Thyroid gland (tissue), 4 donors: ENCODE data around the gene LIMK2.
"Not testable (repeated sequence)": the region's sequence is repeated elsewhere in the genome, so short reads cannot be mapped to it uniquely, and the experiment has no call there.

ENCODE experiments used
- POLR2A ChIP-seq, 2 donors: fragments of 450-650 bp; IDR thresholded peaks; one replicate each; pipeline ENCODE4 v1.6.1; 2017; ENCODE audit warnings: antibody characterized with exemption in 2 of 2, mild to moderate bottlenecking in 2 of 2, moderate library complexity in 1 of 2
- TF ChIP-seq, protein P1 (sequence below), 6 experiments: fragments of 200-600 bp in 3 of 6; fragments of 450-650 bp in 3 of 6; sonication (generic) in 3 of 6; IDR thresholded peaks; one replicate each; pipeline ENCODE4 v1.5.1; 2016 to 2019; ENCODE audit warnings: antibody characterized with exemption in 6 of 6, mild to moderate bottlenecking in 2 of 6, inconsistent platforms in 1 of 6, moderate library complexity in 1 of 6

- TF ChIP-seq, protein P1, sequence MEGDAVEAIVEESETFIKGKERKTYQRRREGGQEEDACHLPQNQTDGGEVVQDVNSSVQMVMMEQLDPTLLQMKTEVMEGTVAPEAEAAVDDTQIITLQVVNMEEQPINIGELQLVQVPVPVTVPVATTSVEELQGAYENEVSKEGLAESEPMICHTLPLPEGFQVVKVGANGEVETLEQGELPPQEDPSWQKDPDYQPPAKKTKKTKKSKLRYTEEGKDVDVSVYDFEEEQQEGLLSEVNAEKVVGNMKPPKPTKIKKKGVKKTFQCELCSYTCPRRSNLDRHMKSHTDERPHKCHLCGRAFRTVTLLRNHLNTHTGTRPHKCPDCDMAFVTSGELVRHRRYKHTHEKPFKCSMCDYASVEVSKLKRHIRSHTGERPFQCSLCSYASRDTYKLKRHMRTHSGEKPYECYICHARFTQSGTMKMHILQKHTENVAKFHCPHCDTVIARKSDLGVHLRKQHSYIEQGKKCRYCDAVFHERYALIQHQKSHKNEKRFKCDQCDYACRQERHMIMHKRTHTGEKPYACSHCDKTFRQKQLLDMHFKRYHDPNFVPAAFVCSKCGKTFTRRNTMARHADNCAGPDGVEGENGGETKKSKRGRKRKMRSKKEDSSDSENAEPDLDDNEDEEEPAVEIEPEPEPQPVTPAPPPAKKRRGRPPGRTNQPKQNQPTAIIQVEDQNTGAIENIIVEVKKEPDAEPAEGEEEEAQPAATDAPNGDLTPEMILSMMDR (IDR thresholded peaks at IDR 0.05) = not testable (repeated sequence)
- TF ChIP-seq POLR2A (IDR thresholded peaks at IDR 0.05) = not testable (repeated sequence)
Measured at GRCh38 chr22:31194681-31195080, 17.4 kb upstream of the LIMK2 start.
